CD14-positive monocyte (primary cell): ENCODE results near the gene MAP1LC3C. TPM values are rescaled to one million over a fixed set of nuclear protein-coding genes. Genes with fewer than 3 reads are reported as not detected.

Source experiments
- DNase-seq, 3 donors: peaks; one replicate each; pipeline ENCODE4 v3.0.0-alpha.2; 2011 to 2022
- H2AFZ ChIP-seq: 2 replicates; pipeline ENCODE4 v1.6.0; 2012; ENCODE audit warnings: mild to moderate bottlenecking, low read depth, low read length, inconsistent platforms; ENCODE audit not compliant: insufficient read depth, poor library complexity, severe bottlenecking
- H3K27ac ChIP-seq, 2 donors: 1 replicate in 1 of 2; 2 replicates in 1 of 2; pipeline ENCODE4 v1.5.1; 2012 to 2013; ENCODE audit warnings: low read length in 2 of 2, control low read depth in 1 of 2, inconsistent platforms in 1 of 2, low read depth in 1 of 2, mild to moderate bottlenecking in 1 of 2
- H3K27me3 ChIP-seq, 2 donors: one replicate each; pipeline versions ENCODE4 v1.6.0 to v1.6.1; 2011 to 2013; ENCODE audit warnings: low read length in 2 of 2; ENCODE audit not compliant: control insufficient read depth in 2 of 2, insufficient read depth in 2 of 2
- H3K36me3 ChIP-seq, 2 donors: replicated peaks in 1 of 2; 1 replicate in 1 of 2; 2 replicates in 1 of 2; pipeline versions ENCODE4 v1.5.1 to v1.6.1; 2012 to 2013; ENCODE audit warnings: low read length in 2 of 2, control low read depth in 1 of 2, inconsistent platforms in 1 of 2, mild to moderate bottlenecking in 1 of 2; ENCODE audit not compliant: insufficient read depth in 2 of 2, control insufficient read depth in 1 of 2
- H3K4me1 ChIP-seq, 2 donors: 1 replicate in 1 of 2; 2 replicates in 1 of 2; pipeline versions ENCODE4 v1.5.1 to v1.6.1; 2012 to 2013; ENCODE audit warnings: low read length in 2 of 2, control low read depth in 1 of 2, inconsistent platforms in 1 of 2, mild to moderate bottlenecking in 1 of 2, moderate library complexity in 1 of 2; ENCODE audit not compliant: insufficient read depth in 2 of 2, control insufficient read depth in 1 of 2
- H3K4me2 ChIP-seq: replicated peaks from 2 replicates; pipeline ENCODE3; 2012; ENCODE audit warnings: low read length, moderate library complexity, mild to moderate bottlenecking; ENCODE audit not compliant: poor library complexity, severe bottlenecking; ENCODE audit errors: extremely low read depth
- H3K4me3 ChIP-seq, 3 experiments: fragments of 200-600 bp in 1 of 3; sonication (generic) in 1 of 3; replicated peaks in 1 of 3; 1 replicate in 2 of 3; 2 replicates in 1 of 3; pipeline ENCODE4 v1.5.1; 2011 to 2013; ENCODE audit warnings: low read length in 3 of 3, mild to moderate bottlenecking in 3 of 3, control low read depth in 2 of 3, low read depth in 2 of 3, inconsistent platforms in 1 of 3, moderate library complexity in 1 of 3
- H3K79me2 ChIP-seq: 2 replicates; pipeline ENCODE4 v1.6.0; 2012; ENCODE audit warnings: mild to moderate bottlenecking, control low read depth, inconsistent platforms, low read length, moderate library complexity; ENCODE audit not compliant: insufficient read depth
- H3K9ac ChIP-seq: 2 replicates; pipeline ENCODE4 v1.6.0; 2017; ENCODE audit warnings: low read length, mild to moderate bottlenecking; ENCODE audit not compliant: insufficient read depth, poor library complexity, severe bottlenecking
- H3K9me3 ChIP-seq, 2 donors: replicated peaks in 1 of 2; 1 replicate in 1 of 2; 2 replicates in 1 of 2; pipeline versions ENCODE4 v1.5.1 to v1.6.1; 2012 to 2013; ENCODE audit warnings: low read length in 2 of 2, control low read depth in 1 of 2; ENCODE audit not compliant: control insufficient read depth in 1 of 2, insufficient read depth in 1 of 2
- H4K20me1 ChIP-seq: 2 replicates; pipeline ENCODE4 v1.6.0; 2012; ENCODE audit warnings: mild to moderate bottlenecking, low read length, control low read depth, moderate library complexity; ENCODE audit not compliant: insufficient read depth
- H3K27ac Mint-ChIP-seq, 7 donors: one replicate each; pipeline ENCODE4 v1.8.0; 2020; ENCODE audit warnings: mild to moderate bottlenecking in 7 of 7, mixed read lengths in 7 of 7, moderate library complexity in 6 of 7, inconsistent platforms in 2 of 7
- H3K27me3 Mint-ChIP-seq, 3 donors: one replicate each; pipeline ENCODE4 v1.8.0; 2021 to 2022; ENCODE audit warnings: low read depth in 3 of 3, mild to moderate bottlenecking in 3 of 3, mixed read lengths in 3 of 3, moderate library complexity in 3 of 3, inconsistent platforms in 1 of 3
- H3K36me3 Mint-ChIP-seq, 2 donors: one replicate each; pipeline ENCODE4 v1.8.0; 2020; ENCODE audit warnings: mixed read lengths in 2 of 2, inconsistent platforms in 1 of 2, mild to moderate bottlenecking in 1 of 2
- H3K4me1 Mint-ChIP-seq: one replicate; pipeline ENCODE4 v1.8.0; 2020; ENCODE audit warnings: mild to moderate bottlenecking, mixed read lengths
- H3K4me3 Mint-ChIP-seq, 2 donors: one replicate each; pipeline ENCODE4 v1.8.0; 2020; ENCODE audit warnings: mild to moderate bottlenecking in 2 of 2, mixed read lengths in 2 of 2, moderate library complexity in 1 of 2
- H3K9me3 Mint-ChIP-seq, 7 donors: one replicate each; pipeline ENCODE4 v1.8.0; 2020 to 2022; ENCODE audit warnings: mixed read lengths in 7 of 7, mild to moderate bottlenecking in 6 of 7, moderate library complexity in 6 of 7, inconsistent platforms in 2 of 7
- WGBS: methylation state at CpG from one replicate; pipeline ENCODE4 v1.1.5; 2013; ENCODE audit warnings: missing lambda C conversion rate; ENCODE audit not compliant: insufficient coverage; 5-methylcytosine and 5-hydroxymethylcytosine counted together
- intact Hi-C, 2 donors: fragments of 100-400 bp; cut with micrococcal nuclease; formaldehyde crosslinking; loops; one replicate each; pipeline versions ENCODE4 v1.15.0 to v1.15.1; 2023
- polyA plus RNA-seq, 3 donors: library from polyadenylated mRNA; depleted of rRNA in 1 of 3; unstranded in 2 of 3; stranded (reverse) in 1 of 3; fragments of 300-500 nt in 2 of 3; fragments of >200 nt in 1 of 3; fragmentation: Illumina TruSeq in 2 of 3; gene quantifications; 1 replicate in 2 of 3; 2 replicates in 1 of 3; pipeline ENCODE4 v1.2.3, GENCODE V29; 2012 to 2021
- TF ChIP-seq, protein P1 (sequence below): fragments of 200-600 bp; IDR thresholded peaks from one replicate; pipeline ENCODE4 v1.8.0; 2022; ENCODE audit warnings: antibody characterized with exemption, mild to moderate bottlenecking

MAP1LC3C gene
- polyA plus RNA-seq, 3 donors, result 0.07 TPM; not detected in 2

DNA sequence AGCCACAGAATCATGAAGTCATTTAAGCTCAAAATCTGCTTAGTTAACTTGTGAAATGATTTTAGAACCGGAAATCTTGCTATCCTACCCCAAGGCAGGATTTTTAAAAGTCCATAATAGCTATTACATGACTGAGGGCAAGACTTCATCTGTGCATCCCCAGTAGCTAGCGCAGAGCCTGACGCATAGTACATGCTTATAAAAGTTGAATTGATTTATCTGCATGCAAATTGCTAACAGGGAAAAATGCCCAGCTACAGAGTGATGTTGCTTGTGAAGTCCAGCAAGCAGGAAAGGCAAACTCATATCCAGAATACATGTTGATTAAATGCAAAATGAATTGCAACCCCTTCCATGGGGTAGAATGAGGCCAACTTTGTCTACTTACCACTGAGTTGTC lies 8.1 kb upstream of the MAP1LC3C start:
- no peak overlapping the region for H3K9ac ChIP-seq
- no peak for DNase-seq
- no peaks in the 10 kb centered on the region for H3K79me2 ChIP-seq
- no peaks in the 10 kb centered on the region for H3K9me3 ChIP-seq
- H3K27ac ChIP-seq, result no peak overlapping the region
- Mint-ChIP-seq H3K36me3 (no peaks in the 10 kb centered on the region), H3K4me3 (no peak overlapping the region), H3K27ac (no peak overlapping the region), H3K27me3 (peaks cover 4 to 15% (median 8%) of the 10 kb centered on the region in 3 donors), H3K9me3 (peaks cover 0 to 5% (median 0%) of the 10 kb centered on the region in 7 donors), H3K4me1 (no peaks in the 10 kb centered on the region)
- no peaks in the 10 kb centered on the region for H3K27me3 ChIP-seq
- no peaks in the 10 kb centered on the region for H4K20me1 ChIP-seq
- TF ChIP-seq, protein P1, sequence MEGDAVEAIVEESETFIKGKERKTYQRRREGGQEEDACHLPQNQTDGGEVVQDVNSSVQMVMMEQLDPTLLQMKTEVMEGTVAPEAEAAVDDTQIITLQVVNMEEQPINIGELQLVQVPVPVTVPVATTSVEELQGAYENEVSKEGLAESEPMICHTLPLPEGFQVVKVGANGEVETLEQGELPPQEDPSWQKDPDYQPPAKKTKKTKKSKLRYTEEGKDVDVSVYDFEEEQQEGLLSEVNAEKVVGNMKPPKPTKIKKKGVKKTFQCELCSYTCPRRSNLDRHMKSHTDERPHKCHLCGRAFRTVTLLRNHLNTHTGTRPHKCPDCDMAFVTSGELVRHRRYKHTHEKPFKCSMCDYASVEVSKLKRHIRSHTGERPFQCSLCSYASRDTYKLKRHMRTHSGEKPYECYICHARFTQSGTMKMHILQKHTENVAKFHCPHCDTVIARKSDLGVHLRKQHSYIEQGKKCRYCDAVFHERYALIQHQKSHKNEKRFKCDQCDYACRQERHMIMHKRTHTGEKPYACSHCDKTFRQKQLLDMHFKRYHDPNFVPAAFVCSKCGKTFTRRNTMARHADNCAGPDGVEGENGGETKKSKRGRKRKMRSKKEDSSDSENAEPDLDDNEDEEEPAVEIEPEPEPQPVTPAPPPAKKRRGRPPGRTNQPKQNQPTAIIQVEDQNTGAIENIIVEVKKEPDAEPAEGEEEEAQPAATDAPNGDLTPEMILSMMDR, result no peak
- no peak overlapping the region for H3K4me2 ChIP-seq
- intact Hi-C loops, result no loop called here
- no peaks in the 10 kb centered on the region for H3K36me3 ChIP-seq
- H3K4me3 ChIP-seq, result no peak overlapping the region
- H2AFZ ChIP-seq, result no peak overlapping the region
- WGBS, result 80% methylated on average over 1 of the region's 3 CpGs
- H3K4me1 ChIP-seq, result no peaks in the 10 kb centered on the region

DNA sequence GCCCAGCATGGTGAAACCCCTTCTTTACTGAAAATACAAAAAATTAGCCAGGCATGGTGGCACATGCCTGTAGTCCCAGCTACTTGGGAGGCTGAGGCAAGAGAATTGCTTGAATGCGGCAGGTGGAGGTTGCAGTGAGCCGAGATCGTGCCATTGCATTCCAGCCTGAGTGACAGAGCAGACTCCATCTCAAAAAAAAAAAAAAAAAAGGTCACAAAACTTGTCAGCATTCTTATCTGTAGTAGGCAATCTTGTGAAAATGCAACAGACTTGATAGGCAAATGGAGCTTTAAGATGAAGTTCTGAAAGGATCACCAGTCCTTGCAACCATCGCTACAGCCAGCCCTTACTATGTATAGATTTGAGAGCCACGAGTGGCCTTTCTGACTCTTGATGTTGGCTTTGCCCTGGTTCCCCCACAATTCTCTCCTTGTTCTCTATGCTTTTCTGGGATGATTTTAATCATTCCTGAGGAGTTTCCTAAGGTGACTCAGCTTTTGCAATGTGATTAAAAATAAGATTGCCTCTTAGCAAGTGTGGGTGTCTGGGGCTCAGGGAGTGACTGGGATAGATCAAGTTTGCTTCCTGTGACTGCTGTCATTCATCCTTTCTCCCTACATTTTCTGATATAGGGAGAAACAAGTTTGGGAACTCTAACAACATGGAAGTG lies 7.1 kb upstream of the MAP1LC3C start:
- Histone ChIP-seq H3K27ac (no peak overlapping the region), H3K9me3 (no peaks in the 10 kb centered on the region), H3K27me3 (no peaks in the 10 kb centered on the region), H3K4me2 (no peak overlapping the region), H3K4me3 (no peak overlapping the region), H2AFZ (no peak overlapping the region), H3K79me2 (no peaks in the 10 kb centered on the region), H4K20me1 (no peaks in the 10 kb centered on the region), H3K4me1 (no peaks in the 10 kb centered on the region), H3K36me3 (no peaks in the 10 kb centered on the region), H3K9ac (no peak overlapping the region)
- no peak overlapping the region for H3K4me3 Mint-ChIP-seq
- no peaks in the 10 kb centered on the region for H3K4me1 Mint-ChIP-seq
- WGBS, result no CpG with 5 or more reads among the region's 5 CpGs
- H3K9me3 Mint-ChIP-seq, result peaks cover 0 to 5% (median 0%) of the 10 kb centered on the region in 7 donors
- no peak overlapping the region for H3K27ac Mint-ChIP-seq
- intact Hi-C loops, result no loop called here
- DNase-seq, result no peak
- H3K36me3 Mint-ChIP-seq, result no peaks in the 10 kb centered on the region
- TF ChIP-seq, protein P1, result no peak
- peaks cover 4 to 17% (median 10%) of the 10 kb centered on the region in 3 donors for H3K27me3 Mint-ChIP-seq
